Inflammatory macrophage treated with lipopolysaccharide for 4 hours (primary cell): ENCODE results near the gene PIP5KL1.
A peak's percentile ranks its signal among the peaks of the same experiment; 100 is the strongest.

ENCODE experiments used
- DNase-seq: peaks from one replicate; pipeline ENCODE4 v3.0.0-alpha.2; 2020

The PIP5KL1 gene

GRCh38 chr9:127930231-127931091, at the start of gene PIP5KL1:
Gene PIP5KL1, minus strand, starts transcription at chr9:127930777. Its CDS starts 25 bp downstream, at chr9:127930752.
- peak; percentile 76 for DNase-seq

GRCh38 chr9:127980060-127980705, 49.6 kb upstream of the PIP5KL1 start:
- DNase-seq, result no peak

- DNase-seq, result no peak
These were observed 48.9 kb upstream of the PIP5KL1 start for GRCh38 chr9:127979333-127980059.

GRCh38 chr9:127979015-127979332, 48.4 kb upstream of the PIP5KL1 start:
- no peak for DNase-seq

GRCh38 chr9:127977884-127978647, 47.5 kb upstream of the PIP5KL1 start:
- DNase-seq, result peak; percentile 69

- no peak for DNase-seq
These were observed 46.7 kb upstream of the PIP5KL1 start for GRCh38 chr9:127977009-127977883.

GRCh38 chr9:127976498-127976897, 45.9 kb upstream of the PIP5KL1 start:
- no peak for DNase-seq

GRCh38 chr9:127975376-127976315, 45.1 kb upstream of the PIP5KL1 start:
- DNase-seq, result no peak

- no peak for DNase-seq
These were observed 44.2 kb upstream of the PIP5KL1 start for GRCh38 chr9:127974769-127975261.

- DNase-seq, result no peak
These were observed 43.6 kb upstream of the PIP5KL1 start for GRCh38 chr9:127974001-127974768.

- DNase-seq, result no peak
These were observed 42.8 kb upstream of the PIP5KL1 start for GRCh38 chr9:127973169-127974000.

GRCh38 chr9:127972236-127972871, 41.8 kb upstream of the PIP5KL1 start:
- DNase-seq, result no peak

GRCh38 chr9:127971357-127972235, 41.0 kb upstream of the PIP5KL1 start:
- peak; percentile 56 for DNase-seq

- no peak for DNase-seq
These were observed 40.1 kb upstream of the PIP5KL1 start for GRCh38 chr9:127970401-127971313.

GRCh38 chr9:127968700-127969383, 38.3 kb upstream of the PIP5KL1 start:
- no peak for DNase-seq
